Liver (tissue), 9 donors: Measurements from ENCODE around the gene CTXN3. TPM values are rescaled to one million over a fixed set of nuclear protein-coding genes. Genes with fewer than 3 reads are reported as not detected.

Experiments
- DNase-seq: peaks from one replicate; pipeline ENCODE4 v3.0.0-alpha.2; 2017; ENCODE audit warnings: low spot score
- H3K27ac ChIP-seq, 2 donors: one replicate each; pipeline ENCODE4 v1.7.0; 2013; ENCODE audit warnings: inconsistent platforms in 2 of 2, low read length in 2 of 2, control low read depth in 1 of 2, low read depth in 1 of 2, mild to moderate bottlenecking in 1 of 2
- H3K27me3 ChIP-seq, 4 donors: one replicate each; pipeline versions ENCODE4 v1.6.1 to v1.7.0; 2013; ENCODE audit warnings: low read length in 3 of 4, inconsistent platforms in 1 of 4, mild to moderate bottlenecking in 1 of 4, moderate library complexity in 1 of 4; ENCODE audit not compliant: control insufficient read depth in 4 of 4, insufficient read depth in 4 of 4
- H3K36me3 ChIP-seq, 4 donors: one replicate each; pipeline versions ENCODE4 v1.6.1 to v1.7.0; 2013; ENCODE audit warnings: low read length in 3 of 4, mild to moderate bottlenecking in 3 of 4, low read depth in 1 of 4, moderate library complexity in 1 of 4; ENCODE audit not compliant: control insufficient read depth in 4 of 4, insufficient read depth in 3 of 4
- H3K4me1 ChIP-seq, 4 donors: one replicate each; pipeline versions ENCODE4 v1.6.1 to v1.7.0; 2013; ENCODE audit warnings: low read length in 3 of 4, mild to moderate bottlenecking in 3 of 4, moderate library complexity in 1 of 4; ENCODE audit not compliant: control insufficient read depth in 4 of 4, insufficient read depth in 4 of 4
- H3K4me3 ChIP-seq, 3 donors: one replicate each; pipeline versions ENCODE4 v1.6.1 to v1.7.0; 2013; ENCODE audit warnings: low read length in 3 of 3, control low read depth in 1 of 3, low read depth in 1 of 3, mild to moderate bottlenecking in 1 of 3
- H3K9ac ChIP-seq, 2 donors: one replicate each; pipeline ENCODE4 v1.7.0; 2013; ENCODE audit warnings: low read length in 2 of 2, mild to moderate bottlenecking in 2 of 2, moderate library complexity in 2 of 2, control low read depth in 1 of 2, low read depth in 1 of 2
- H3K9me3 ChIP-seq, 4 donors: one replicate each; pipeline versions ENCODE4 v1.6.1 to v1.7.0; 2013; ENCODE audit warnings: low read length in 3 of 4; ENCODE audit not compliant: control insufficient read depth in 4 of 4
- ATF3 ChIP-seq: IDR thresholded peaks from 2 replicates; pipeline ENCODE4 v1.6.1; 2016; ENCODE audit warnings: antibody characterized with exemption
- EGR1 ChIP-seq, 2 donors: IDR thresholded peaks; 2 replicates each; pipeline ENCODE4 v1.6.1; 2016 to 2018; ENCODE audit warnings: antibody characterized with exemption in 2 of 2, low read depth in 2 of 2
- FOXA1 ChIP-seq: IDR thresholded peaks from 2 replicates; pipeline ENCODE4 v1.6.1; 2016; ENCODE audit warnings: antibody characterized with exemption
- HNF4A ChIP-seq, 2 donors: conservative IDR thresholded peaks; 2 replicates each; pipeline ENCODE4 v1.6.1; 2016; ENCODE audit warnings: antibody characterized with exemption in 2 of 2, mild to moderate bottlenecking in 2 of 2
- HNF4G ChIP-seq: IDR thresholded peaks from 2 replicates; pipeline ENCODE4 v1.6.1; 2016; ENCODE audit warnings: antibody characterized with exemption
- JUND ChIP-seq, 2 donors: IDR thresholded peaks; 2 replicates each; pipeline ENCODE4 v1.6.1; 2016; ENCODE audit warnings: antibody characterized with exemption in 2 of 2
- MAX ChIP-seq: IDR thresholded peaks from 2 replicates; pipeline ENCODE4 v1.6.1; 2016; ENCODE audit warnings: antibody characterized with exemption
- NR2F2 ChIP-seq: IDR thresholded peaks from 2 replicates; pipeline ENCODE4 v1.6.1; 2016; ENCODE audit warnings: antibody characterized with exemption
- RAD21 ChIP-seq, 2 donors: IDR thresholded peaks; 2 replicates each; pipeline ENCODE4 v1.6.1; 2016; ENCODE audit warnings: antibody characterized with exemption in 2 of 2, mild to moderate bottlenecking in 2 of 2
- REST ChIP-seq: IDR thresholded peaks from 2 replicates; pipeline ENCODE4 v1.6.1; 2016; ENCODE audit warnings: antibody characterized with exemption, mild to moderate bottlenecking
- RXRA ChIP-seq, 2 donors: IDR thresholded peaks; 2 replicates each; pipeline ENCODE4 v1.6.1; 2017 to 2018; ENCODE audit warnings: antibody characterized with exemption in 2 of 2, mild to moderate bottlenecking in 1 of 2
- SP1 ChIP-seq: IDR thresholded peaks from 2 replicates; pipeline ENCODE4 v1.6.1; 2018; ENCODE audit warnings: antibody characterized with exemption, mild to moderate bottlenecking
- TAF1 ChIP-seq: conservative IDR thresholded peaks from 2 replicates; pipeline ENCODE4 v1.6.1; 2016; ENCODE audit warnings: antibody characterized with exemption, mild to moderate bottlenecking
- YY1 ChIP-seq: IDR thresholded peaks from 2 replicates; pipeline ENCODE4 v1.6.1; 2016; ENCODE audit warnings: antibody characterized with exemption, mild to moderate bottlenecking
- WGBS: extraction: QIAGEN DNeasy Blood & Tissue Kit; methylation state at CpG from one replicate; pipeline ENCODE4 v1.1.7; 2013; 5-methylcytosine and 5-hydroxymethylcytosine counted together
- polyA plus RNA-seq, 2 donors: library from polyadenylated mRNA; stranded (reverse) in 1 of 2; unstranded in 1 of 2; fragments of 200-250 nt in 1 of 2; fragments of >200 nt in 1 of 2; fragmentation: Nextera tagmentation in 1 of 2; extraction: Ambion mirVana in 1 of 2; gene quantifications; one replicate each; pipeline versions ENCODE4 v1.2.1 to v1.2.3, GENCODE V29; 2013 to 2015
- total RNA-seq, 2 donors: library from RNA; depleted of rRNA; stranded (reverse); fragments of >200 nt; gene quantifications; one replicate each; pipeline ENCODE4 v1.2.3, GENCODE V29; 2014
- donor health status: healthy.
- donor health status: healthy.
- donor health status: healthy.
- donor health status: healthy.
- donor health status: healthy.

The CTXN3 gene
- total and polyA plus RNA-seq, 4 donors, result not detected

GRCh38 chr5:127684726-127685467, 36.0 kb downstream of the CTXN3 start (continued):
- no peak for TF ChIP-seq SP1
- no peak for TF ChIP-seq ATF3

GRCh38 chr5:127685662-127686061, 36.8 kb downstream of the CTXN3 start:
- no peak overlapping the region for H3K9ac ChIP-seq
- DNase-seq, result no peak
- H3K4me3 ChIP-seq, result no peak overlapping the region
- WGBS, result 72% methylated on average over 2 of the region's 2 CpGs
- no peak overlapping the region for H3K27ac ChIP-seq
- H3K36me3 ChIP-seq, result no peaks in the 10 kb centered on the region
- no peak for TF ChIP-seq MAX
- TF ChIP-seq EGR1 (IDR thresholded peaks at IDR 0.05; ENCODE audit: low read depth in 2 of 2), result no peak
- peaks cover 0 to 2% (median 0%) of the 10 kb centered on the region in 4 donors for H3K9me3 ChIP-seq
- H3K27me3 ChIP-seq, result no peaks in the 10 kb centered on the region
- no peaks in the 10 kb centered on the region for H3K4me1 ChIP-seq

GRCh38 chr5:127686424-127686823, 37.5 kb downstream of the CTXN3 start:
- Histone ChIP-seq H3K36me3 (no peaks in the 10 kb centered on the region), H3K4me1 (no peaks in the 10 kb centered on the region), H3K27ac (no peak overlapping the region), H3K27me3 (no peaks in the 10 kb centered on the region), H3K9ac (no peak overlapping the region), H3K9me3 (peaks cover 0 to 6% (median 0%) of the 10 kb centered on the region in 4 donors), H3K4me3 (no peak overlapping the region)
- no peak for DNase-seq
- TF ChIP-seq FOXA1 (no peak), JUND (IDR thresholded peaks at IDR 0.05) (no peak)

GRCh38 chr5:127694518-127695171, 45.8 kb downstream of the CTXN3 start:
- peaks cover 0 to 6% (median 0%) of the 10 kb centered on the region in 4 donors for H3K9me3 ChIP-seq
- H3K4me1 ChIP-seq, result no peaks in the 10 kb centered on the region
- H3K36me3 ChIP-seq, result no peaks in the 10 kb centered on the region
- H3K27me3 ChIP-seq, result peaks cover 0 to 3% (median 0%) of the 10 kb centered on the region in 4 donors
- H3K9ac ChIP-seq, result no peak overlapping the region
- no peak overlapping the region for H3K4me3 ChIP-seq
- H3K27ac ChIP-seq, result no peak overlapping the region
- WGBS, result 71% methylated on average over 1 of the region's 1 CpG
- TF ChIP-seq SP1 (no peak), HNF4A (conservative IDR thresholded peaks at IDR 0.05) (no peak), RXRA (IDR thresholded peaks at IDR 0.05) (no peak)
- DNase-seq, result no peak

- no peak overlapping the region for H3K4me3 ChIP-seq
- H3K36me3 ChIP-seq, result no peaks in the 10 kb centered on the region
- DNase-seq, result no peak
- H3K9ac ChIP-seq, result no peak overlapping the region
- peaks cover 0 to 3% (median 0%) of the 10 kb centered on the region in 4 donors for H3K27me3 ChIP-seq
- no peaks in the 10 kb centered on the region for H3K4me1 ChIP-seq
- peaks cover 0 to 6% (median 0%) of the 10 kb centered on the region in 4 donors for H3K9me3 ChIP-seq
- H3K27ac ChIP-seq, result no peak overlapping the region
- TF ChIP-seq HNF4A (conservative IDR thresholded peaks at IDR 0.05) (no peak), MAX (no peak), EGR1 (IDR thresholded peaks at IDR 0.05; ENCODE audit: low read depth in 2 of 2) (no peak), RXRA (IDR thresholded peaks at IDR 0.05) (no peak), REST (no peak), TAF1 (no peak), JUND (IDR thresholded peaks at IDR 0.05) (no peak), RAD21 (IDR thresholded peaks at IDR 0.05) (no peak), NR2F2 (no peak), ATF3 (no peak), HNF4G (no peak), SP1 (no peak), YY1 (no peak)
These were observed 46.5 kb downstream of the CTXN3 start for GRCh38 chr5:127695346-127695745.
